SK-N-MC (cell line): ENCODE measurements around the gene IGF1R.

ENCODE experiments used
- EZH2 ChIP-seq: fragments of 200-600 bp; sonication (generic); IDR thresholded peaks from one replicate; pipeline ENCODE4 v1.6.1; 2017; ENCODE audit warnings: antibody characterized with exemption
- POLR2AphosphoS5 ChIP-seq: IDR thresholded peaks from 2 replicates; pipeline ENCODE4 v1.6.1; 2012; ENCODE audit warnings: mild to moderate bottlenecking, low read depth, low read length, borderline replicate concordance

- TF ChIP-seq EZH2 = no peak
- no peak for TF ChIP-seq POLR2AphosphoS5
These were observed 308.6 kb downstream of the IGF1R start for GRCh38 chr15:98956796-98957553.
